Subcutaneous preadipocyte (primary cell): Measurements from ENCODE around the gene TAF11L12. TPM values are rescaled to one million over a fixed set of nuclear protein-coding genes. Genes with fewer than 3 reads are reported as not detected.

Source experiments
- small RNA-seq: library from RNA; depleted of rRNA; stranded (forward); fragments of <200 nt; gene quantifications from one replicate; pipeline ENCODE3, GENCODE V24; 2012
- total RNA-seq: library from RNA; depleted of rRNA; stranded (reverse); fragments of >200 nt; gene quantifications from 2 replicates; pipeline ENCODE4 v1.2.3, GENCODE V29; 2012

The TAF11L12 gene
- not detected in 2 replicates for total RNA-seq

GRCh38 chr5:17610092-17610491 is at the start of gene TAF11L12:
TSS of gene TAF11L12 (plus strand) at chr5:17610392.

GRCh38 chr5:17585658-17586057 is 24.5 kb upstream of the TAF11L12 start, which contains the start of gene TAF11L7:
TSS of gene TAF11L7 (minus strand) at chr5:17585758.

GRCh38 chr5:17590860-17591259 is 19.3 kb upstream of the TAF11L12 start, which contains the start of gene TAF11L8:
TSS of gene TAF11L8 (minus strand) at chr5:17590960.

GRCh38 chr5:17594255-17594654 is 15.9 kb upstream of the TAF11L12 start, which contains the start of gene TAF11L9:
TSS of gene TAF11L9 (minus strand) at chr5:17594394.

GRCh38 chr5:17597728-17598127 is 12.5 kb upstream of the TAF11L12 start, which contains the start of gene TAF11L10:
TSS of gene TAF11L10 (minus strand) at chr5:17597828.

GRCh38 chr5:17603880-17604279 is 6.3 kb upstream of the TAF11L12 start, which contains the start of gene TAF11L11:
TSS of gene TAF11L11 (plus strand) at chr5:17604183.

GRCh38 chr5:17631788-17632187 is 21.6 kb downstream of the TAF11L12 start, which contains the start of gene TAF11L13:
TSS of gene TAF11L13 (plus strand) at chr5:17632088.

GRCh38 chr5:17634160-17634559 is 24.0 kb downstream of the TAF11L12 start, which contains the start of gene TAF11L14:
TSS of gene TAF11L14 (plus strand) at chr5:17634460.

Small RNAs within 50 kb of the gene (small RNA-seq; reads per million reads assigned to genes)
- gene AC233724.1 (not detected), gene AC233724.2 (not detected), gene AC233724.3 (not detected), gene AC233724.4 (not detected), gene AC233724.6 (not detected), gene AC233724.7 (not detected)

Other genes starting within 250 kb of the TAF11L12 start
- gene TAF11L2, start 112.2 kb upstream of the TAF11L12 start, total RNA-seq = not detected in 2 replicates
- not detected in 2 replicates for gene TAF11L3, start 92.0 kb upstream of the TAF11L12 start, total RNA-seq
- not detected in 2 replicates for gene TAF11L4, start 88.6 kb upstream of the TAF11L12 start, total RNA-seq
- gene TAF11L5, start 85.2 kb upstream of the TAF11L12 start, total RNA-seq = not detected in 2 replicates
- gene TAF11L6, start 81.7 kb upstream of the TAF11L12 start, total RNA-seq = not detected in 2 replicates
- not detected in 2 replicates for gene TAF11L7, start 24.6 kb upstream of the TAF11L12 start, total RNA-seq
- not detected in 2 replicates for gene TAF11L8, start 19.4 kb upstream of the TAF11L12 start, total RNA-seq
- gene TAF11L9, start 16.0 kb upstream of the TAF11L12 start, total RNA-seq = not detected in 2 replicates
- not detected in 2 replicates for gene TAF11L10, start 12.6 kb upstream of the TAF11L12 start, total RNA-seq
- gene TAF11L11, start 6.2 kb upstream of the TAF11L12 start, total RNA-seq = not detected in 2 replicates
- gene TAF11L13, start 21.7 kb downstream of the TAF11L12 start, total RNA-seq = not detected in 2 replicates
- gene TAF11L14, start 24.1 kb downstream of the TAF11L12 start, total RNA-seq = not detected in 2 replicates